Uterus (tissue), 4 donors: Measurements from ENCODE around the gene DEPDC7. TPM values are rescaled to one million over a fixed set of nuclear protein-coding genes. Genes with fewer than 3 reads are reported as not detected.

Source experiments
- DNase-seq, 2 donors: peaks; one replicate each; pipeline ENCODE4 v3.0.0-alpha.2; 2019 to 2020
- H3K27ac ChIP-seq, 2 donors: fragments of 200-600 bp; sonication (generic); 1 replicate in 1 of 2; 2 replicates in 1 of 2; pipeline ENCODE4 v1.5.1; 2016 to 2018
- H3K27me3 ChIP-seq, 2 donors: fragments of 200-600 bp; sonication (generic); one replicate each; pipeline ENCODE4 v1.5.1; 2018 to 2019; ENCODE audit warnings: control low read depth in 1 of 2
- H3K36me3 ChIP-seq, 2 donors: fragments of 200-600 bp; sonication (generic); one replicate each; pipeline ENCODE4 v1.5.1; 2019; ENCODE audit warnings: control low read depth in 1 of 2
- H3K4me1 ChIP-seq, 2 donors: fragments of 200-600 bp; sonication (generic); one replicate each; pipeline ENCODE4 v1.5.1; 2018 to 2019; ENCODE audit warnings: control low read depth in 1 of 2
- H3K4me3 ChIP-seq, 2 donors: fragments of 200-600 bp; sonication (generic); 1 replicate in 1 of 2; 2 replicates in 1 of 2; pipeline ENCODE4 v1.5.1; 2018 to 2019; ENCODE audit warnings: mild to moderate bottlenecking in 1 of 2
- H3K9me3 ChIP-seq, 2 donors: fragments of 200-600 bp; sonication (generic); one replicate each; pipeline ENCODE4 v1.5.1; 2019; ENCODE audit warnings: control low read depth in 1 of 2
- CTCF ChIP-seq, 4 experiments: fragments of 200-600 bp in 2 of 4; fragments of 450-650 bp in 2 of 4; sonication (generic) in 2 of 4; IDR thresholded peaks; one replicate each; pipeline ENCODE4 v1.5.1; 2016 to 2019; ENCODE audit warnings: antibody characterized with exemption in 4 of 4, mild to moderate bottlenecking in 2 of 4, moderate library complexity in 1 of 4
- POLR2A ChIP-seq, 2 donors: fragments of 450-650 bp; IDR thresholded peaks; one replicate each; pipeline ENCODE4 v1.6.1; 2016; ENCODE audit warnings: antibody characterized with exemption in 2 of 2, mild to moderate bottlenecking in 1 of 2, moderate library complexity in 1 of 2
- intact Hi-C: fragments of 100-400 bp; cut with DNase I; formaldehyde crosslinking; loops from one replicate; pipeline ENCODE4 v1.15.1; 2023; ENCODE audit warnings: low total_unique reads
- total RNA-seq, 4 donors: library from RNA; depleted of rRNA in 3 of 4; stranded (reverse); fragments of >200 nt in 3 of 4; gene quantifications; one replicate each; pipeline versions ENCODE4 v1.1.0 to v1.2.4, GENCODE V29; 2014 to 2023
- donor health status: DM: yes; HTN: yes; CAD: no.

Gene DEPDC7
- total RNA-seq, 4 donors from 2014 or later = 1.3 to 6.4 (median 1.3) TPM; not detected in 1

GRCh38 chr11:32991898-32992297 lies 23.8 kb upstream of the DEPDC7 start:
- Histone ChIP-seq H3K4me1 (no peaks in the 10 kb centered on the region), H3K27me3 (no peaks in the 10 kb centered on the region), H3K4me3 (no peak overlapping the region), H3K36me3 (no peaks in the 10 kb centered on the region), H3K9me3 (no peaks in the 10 kb centered on the region), H3K27ac (no peak overlapping the region)
- intact Hi-C loops = no loop called here
- TF ChIP-seq CTCF (IDR thresholded peaks at IDR 0.05) = no peak
- no peak for TF ChIP-seq POLR2A (IDR thresholded peaks at IDR 0.05)
- DNase-seq = no peak

GRCh38 chr11:33000181-33000580 lies 15.5 kb upstream of the DEPDC7 start:
- no peak for TF ChIP-seq CTCF (IDR thresholded peaks at IDR 0.05)
- TF ChIP-seq POLR2A (IDR thresholded peaks at IDR 0.05) = no peak
- intact Hi-C loops = no loop called here
- Histone ChIP-seq H3K27me3 (no peaks in the 10 kb centered on the region), H3K27ac (no peak overlapping the region), H3K4me1 (no peaks in the 10 kb centered on the region), H3K4me3 (no peak overlapping the region), H3K9me3 (no peaks in the 10 kb centered on the region), H3K36me3 (no peaks in the 10 kb centered on the region)
- DNase-seq = no peak

GRCh38 chr11:33001281-33001680 lies 14.4 kb upstream of the DEPDC7 start:
- no peaks in the 10 kb centered on the region for H3K27me3 ChIP-seq
- no peaks in the 10 kb centered on the region for H3K4me1 ChIP-seq
- intact Hi-C loops = no loop called here
- no peaks in the 10 kb centered on the region for H3K9me3 ChIP-seq
- no peak for TF ChIP-seq CTCF (IDR thresholded peaks at IDR 0.05)
- TF ChIP-seq POLR2A (IDR thresholded peaks at IDR 0.05) = no peak
- DNase-seq = no peak
- no peak overlapping the region for H3K4me3 ChIP-seq
- no peaks in the 10 kb centered on the region for H3K36me3 ChIP-seq
- H3K27ac ChIP-seq = no peak overlapping the region

GRCh38 chr11:33001751-33002542 lies 13.7 kb upstream of the DEPDC7 start:
- Histone ChIP-seq H3K4me1 (no peaks in the 10 kb centered on the region), H3K9me3 (no peaks in the 10 kb centered on the region), H3K4me3 (no peak overlapping the region), H3K36me3 (no peaks in the 10 kb centered on the region), H3K27me3 (no peaks in the 10 kb centered on the region), H3K27ac (no peak overlapping the region)
- DNase-seq = no peak
- intact Hi-C loops = no loop called here
- TF ChIP-seq CTCF (IDR thresholded peaks at IDR 0.05) = no peak

GRCh38 chr11:33005175-33005574 lies 10.5 kb upstream of the DEPDC7 start:
- Histone ChIP-seq H3K9me3 (no peaks in the 10 kb centered on the region), H3K4me1 (no peaks in the 10 kb centered on the region), H3K4me3 (no peak overlapping the region), H3K27ac (no peak overlapping the region), H3K36me3 (no peaks in the 10 kb centered on the region), H3K27me3 (no peaks in the 10 kb centered on the region)
- no peak for DNase-seq
- intact Hi-C loops = no loop called here
- no peak for TF ChIP-seq CTCF (IDR thresholded peaks at IDR 0.05)
- no peak for TF ChIP-seq POLR2A (IDR thresholded peaks at IDR 0.05)
